COLO829 (cell line): ENCODE results near the gene GLYATL1B.
A peak's percentile ranks its signal among the peaks of the same experiment; 100 is the strongest.
"Not testable (repeated sequence)": the region's sequence is repeated elsewhere in the genome, so short reads cannot be mapped to it uniquely, and the experiment has no call there.

Source experiments
- DNase-seq: peaks from one replicate; pipeline ENCODE4 v3.0.0; 2012; ENCODE audit warnings: low spot score

The GLYATL1B gene

GRCh38 chr11:59095972-59096575, 10.0 kb downstream of the GLYATL1B start:
- DNase-seq, result not testable (repeated sequence)

GRCh38 chr11:59097113-59097708, 11.1 kb downstream of the GLYATL1B start:
- peak; percentile 22 for DNase-seq

- not testable (repeated sequence) for DNase-seq
Measured at GRCh38 chr11:59097938-59098337, 11.8 kb downstream of the GLYATL1B start.

- peak; percentile 0 for DNase-seq
Measured at GRCh38 chr11:59102259-59102765, 16.2 kb downstream of the GLYATL1B start.

- DNase-seq, result peak; percentile 34
Measured at GRCh38 chr11:59106363-59107336, 20.5 kb downstream of the GLYATL1B start, which contains the start of gene FAM111B. FAM111B (plus strand) TSS chr11:59107237; CDS start chr11:59109626, 2,389 bp downstream.

- not testable (repeated sequence) for DNase-seq
Measured at GRCh38 chr11:59107721-59108120, 21.6 kb downstream of the GLYATL1B start.

- no peak for DNase-seq
Measured at GRCh38 chr11:59112494-59112893, 26.4 kb downstream of the GLYATL1B start.

GRCh38 chr11:59114344-59114743, 28.2 kb downstream of the GLYATL1B start:
- DNase-seq, result no peak

GRCh38 chr11:59115553-59115952, 29.4 kb downstream of the GLYATL1B start:
- DNase-seq, result no peak

GRCh38 chr11:59117774-59118173, 31.7 kb downstream of the GLYATL1B start:
- DNase-seq, result no peak

- no peak for DNase-seq
Measured at GRCh38 chr11:59119826-59120225, 33.7 kb downstream of the GLYATL1B start.

GRCh38 chr11:59135648-59136461, 49.7 kb downstream of the GLYATL1B start:
- DNase-seq, result peak; percentile 54

GRCh38 chr11:59136551-59136950, 50.4 kb downstream of the GLYATL1B start:
- DNase-seq, result not testable (repeated sequence)

GRCh38 chr11:59137190-59137589, 51.1 kb downstream of the GLYATL1B start:
- DNase-seq, result no peak

GRCh38 chr11:59138643-59139042, 52.5 kb downstream of the GLYATL1B start:
- no peak for DNase-seq

- DNase-seq, result no peak
Measured at GRCh38 chr11:59141191-59141590, 55.1 kb downstream of the GLYATL1B start.

- DNase-seq, result no peak
Measured at GRCh38 chr11:59141673-59142460, 55.8 kb downstream of the GLYATL1B start.

- peak; percentile 82 for DNase-seq
Measured at GRCh38 chr11:59142530-59143507, 56.7 kb downstream of the GLYATL1B start, which contains the start of gene FAM111A. FAM111A (plus strand) TSS chr11:59142856; CDS start chr11:59148873, 6,017 bp downstream.

- DNase-seq, result no peak
Measured at GRCh38 chr11:59144096-59144495, 58.0 kb downstream of the GLYATL1B start.
